ENCODE data around the gene TOX2.

DNA sequence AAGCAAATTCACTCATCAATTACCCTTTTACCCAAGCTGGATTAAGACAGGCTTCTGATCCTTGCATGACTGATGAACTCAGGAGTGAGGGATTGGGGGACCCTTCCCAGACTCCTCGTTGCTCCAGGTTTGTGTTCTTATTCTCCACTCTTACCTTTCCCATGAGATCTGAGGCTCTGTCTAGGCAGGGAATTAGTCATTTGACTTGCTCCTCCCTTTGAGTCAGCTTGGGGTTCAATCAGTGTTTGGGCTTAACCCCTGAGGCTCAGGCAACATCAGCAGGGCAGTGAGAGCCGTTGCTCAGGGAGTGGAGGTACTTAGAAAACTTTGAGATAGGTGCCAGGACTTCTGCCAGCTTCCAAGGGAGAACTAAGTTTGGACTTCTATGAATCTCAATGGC, 20.7 kb upstream of the TOX2 start:
- TF ChIP-seq, protein P1, sequence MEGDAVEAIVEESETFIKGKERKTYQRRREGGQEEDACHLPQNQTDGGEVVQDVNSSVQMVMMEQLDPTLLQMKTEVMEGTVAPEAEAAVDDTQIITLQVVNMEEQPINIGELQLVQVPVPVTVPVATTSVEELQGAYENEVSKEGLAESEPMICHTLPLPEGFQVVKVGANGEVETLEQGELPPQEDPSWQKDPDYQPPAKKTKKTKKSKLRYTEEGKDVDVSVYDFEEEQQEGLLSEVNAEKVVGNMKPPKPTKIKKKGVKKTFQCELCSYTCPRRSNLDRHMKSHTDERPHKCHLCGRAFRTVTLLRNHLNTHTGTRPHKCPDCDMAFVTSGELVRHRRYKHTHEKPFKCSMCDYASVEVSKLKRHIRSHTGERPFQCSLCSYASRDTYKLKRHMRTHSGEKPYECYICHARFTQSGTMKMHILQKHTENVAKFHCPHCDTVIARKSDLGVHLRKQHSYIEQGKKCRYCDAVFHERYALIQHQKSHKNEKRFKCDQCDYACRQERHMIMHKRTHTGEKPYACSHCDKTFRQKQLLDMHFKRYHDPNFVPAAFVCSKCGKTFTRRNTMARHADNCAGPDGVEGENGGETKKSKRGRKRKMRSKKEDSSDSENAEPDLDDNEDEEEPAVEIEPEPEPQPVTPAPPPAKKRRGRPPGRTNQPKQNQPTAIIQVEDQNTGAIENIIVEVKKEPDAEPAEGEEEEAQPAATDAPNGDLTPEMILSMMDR (IDR thresholded peaks at IDR 0.05; ENCODE audit: low read depth, low read length, poor library complexity, severe bottlenecking), result no peak
- TF ChIP-seq EZH2phosphoT487 (IDR thresholded peaks at IDR 0.05; ENCODE audit: borderline replicate concordance, low read length), result no peak
